Measurements from ENCODE around the gene ANGPTL1.

GRCh38 chr1:178912597-178912996, 41.7 kb upstream of the ANGPTL1 start:
- TF ChIP-seq CTCF (IDR thresholded peaks at IDR 0.05; ENCODE audit: poor library complexity, severe bottlenecking) (no peak), RAD21 (conservative IDR thresholded peaks at IDR 0.05) (no peak), REST (IDR thresholded peaks at IDR 0.05; ENCODE audit: borderline replicate concordance) (no peak), EP300 (conservative IDR thresholded peaks at IDR 0.05; ENCODE audit: poor library complexity, severe bottlenecking) (no peak), POLR2AphosphoS5 (IDR thresholded peaks at IDR 0.05) (no peak), TAF1 (IDR thresholded peaks at IDR 0.05; ENCODE audit: low read depth) (no peak), EZH2 (IDR thresholded peaks at IDR 0.05; ENCODE audit: borderline replicate concordance, insufficient read depth, low read length, poor library complexity, severe bottlenecking) (no peak)

Measured in neural cell (in vitro differentiated cells).